Measurements from ENCODE around the gene SLC2A2.

The SLC2A2 gene

GRCh38 chr3:171061749-171062148 lies 35.2 kb upstream of the SLC2A2 start:
- no peak for DNase-seq (ENCODE audit: extremely low spot score)
- CTCF ChIA-PET: interaction anchor here (1.0 to 2.5 kb wide), 4 partner anchors 12 to 505 kb away, joined by 3 to 8 read pairs (median 4); no protein-coding TSS in a partner anchor
- POLR2A ChIA-PET: no interaction called here
- TF ChIP-seq CTCF (IDR thresholded peaks at IDR 0.05; ENCODE audit: control extremely low read depth, extremely low read depth, low read depth, missing control alignments): no peak

- no peak for TF ChIP-seq CTCF (IDR thresholded peaks at IDR 0.05; ENCODE audit: control extremely low read depth, extremely low read depth, low read depth, missing control alignments)
- ChIA-PET CTCF (interaction anchor here (0.6 to 1.6 kb wide), 3 partner anchors 9 to 12 kb away, joined by 3 to 5 read pairs (median 3); no protein-coding TSS in a partner anchor), POLR2A (no interaction called here)
- DNase-seq (ENCODE audit: extremely low spot score): no peak
These were observed 33.5 kb upstream of the SLC2A2 start for GRCh38 chr3:171059978-171060377.

- ChIA-PET POLR2A (no interaction called here), CTCF (interaction anchor here (1.6 kb wide), 1 partner anchor 9 kb away, joined by 5 read pairs; no protein-coding TSS in a partner anchor)
- DNase-seq (ENCODE audit: extremely low spot score): no peak
- TF ChIP-seq CTCF (IDR thresholded peaks at IDR 0.05; ENCODE audit: control extremely low read depth, extremely low read depth, low read depth, missing control alignments): no peak
These were observed 32.5 kb upstream of the SLC2A2 start for GRCh38 chr3:171058873-171059603.

- no peak for DNase-seq (ENCODE audit: extremely low spot score)
- POLR2A ChIA-PET: no interaction called here
- CTCF ChIA-PET: interaction anchor here (0.9 kb wide), 1 partner anchor 8 kb away, joined by 3 read pairs; no protein-coding TSS in a partner anchor
- no peak for TF ChIP-seq CTCF (IDR thresholded peaks at IDR 0.05; ENCODE audit: control extremely low read depth, extremely low read depth, low read depth, missing control alignments)
These were observed 31.5 kb upstream of the SLC2A2 start for GRCh38 chr3:171058058-171058457.

- CTCF ChIA-PET: no interaction called here
- no peak for TF ChIP-seq CTCF (IDR thresholded peaks at IDR 0.05; ENCODE audit: control extremely low read depth, extremely low read depth, low read depth, missing control alignments)
These were observed 30.6 kb upstream of the SLC2A2 start for GRCh38 chr3:171057072-171057471.

GRCh38 chr3:171056528-171056927 lies 30.0 kb upstream of the SLC2A2 start:
- CTCF ChIA-PET: no interaction called here
- DNase-seq (ENCODE audit: extremely low spot score): no peak
- POLR2A ChIA-PET: no interaction called here
- TF ChIP-seq CTCF (IDR thresholded peaks at IDR 0.05; ENCODE audit: control extremely low read depth, extremely low read depth, low read depth, missing control alignments): no peak

More at GRCh38 chr3:171057072-171057471, 30.6 kb upstream of the SLC2A2 start:
- POLR2A ChIA-PET: no interaction called here
- DNase-seq (ENCODE audit: extremely low spot score): no peak

All from GM10248 (cell line).